CD8-positive, alpha-beta memory T cell (primary cell): ENCODE measurements around the gene FGF3. TPM values are rescaled to one million over a fixed set of nuclear protein-coding genes. Genes with fewer than 3 reads are reported as not detected.

Experiments used
- CTCF ChIA-PET: fragments of 350-600 bp; sonication (Branson Sonifier 250); formaldehyde crosslinking; loops from one replicate; lab custom pipeline; 2021; ENCODE audit warnings: antibody characterized with exemption; lab: Charles Lee
- POLR2A ChIA-PET: fragments of 350-600 bp; sonication (Branson Sonifier 250); formaldehyde crosslinking; loops from one replicate; lab custom pipeline; 2021; ENCODE audit warnings: antibody characterized with exemption; lab: Charles Lee
- DNase-seq, 5 donors: peaks; one replicate each; pipeline versions ENCODE4 v3.0.0 to v3.0.0-alpha.2; 2020 to 2022; ENCODE audit warnings: mixed read lengths in 1 of 5
- H3K27ac ChIP-seq: one replicate; pipeline ENCODE4 v1.7.0; 2013; ENCODE audit warnings: low read depth, mild to moderate bottlenecking, low read length, moderate library complexity
- H3K27me3 ChIP-seq: 2 replicates; pipeline ENCODE4 v1.7.0; 2013; ENCODE audit warnings: low read length, mild to moderate bottlenecking; ENCODE audit not compliant: insufficient read depth, poor library complexity, severe bottlenecking
- H3K36me3 ChIP-seq: 2 replicates; pipeline ENCODE4 v1.7.0; 2013; ENCODE audit warnings: mild to moderate bottlenecking, low read length, moderate library complexity; ENCODE audit not compliant: insufficient read depth
- H3K4me1 ChIP-seq: 2 replicates; pipeline ENCODE4 v1.7.0; 2013; ENCODE audit warnings: mild to moderate bottlenecking, low read length, moderate library complexity; ENCODE audit not compliant: insufficient read depth
- H3K4me3 ChIP-seq: 2 replicates; pipeline ENCODE4 v1.7.0; 2013; ENCODE audit warnings: mild to moderate bottlenecking, low read length
- H3K9me3 ChIP-seq: 2 replicates; pipeline ENCODE4 v1.7.0; 2013; ENCODE audit warnings: mild to moderate bottlenecking, low read length
- H3K27ac Mint-ChIP-seq, 8 donors: one replicate each; pipeline ENCODE4 v1.8.0; 2020 to 2021; ENCODE audit warnings: mixed read lengths in 8 of 8, mild to moderate bottlenecking in 6 of 8, inconsistent platforms in 3 of 8, moderate library complexity in 3 of 8
- H3K27me3 Mint-ChIP-seq, 2 donors: one replicate each; pipeline ENCODE4 v1.8.0; 2020 to 2021; ENCODE audit warnings: mixed read lengths in 2 of 2, mild to moderate bottlenecking in 1 of 2, moderate library complexity in 1 of 2
- H3K36me3 Mint-ChIP-seq, 3 donors: one replicate each; pipeline ENCODE4 v1.8.0; 2020 to 2021; ENCODE audit warnings: mixed read lengths in 3 of 3, inconsistent platforms in 1 of 3, mild to moderate bottlenecking in 1 of 3
- H3K4me1 Mint-ChIP-seq, 3 donors: one replicate each; pipeline ENCODE4 v1.8.0; 2020 to 2021; ENCODE audit warnings: mixed read lengths in 3 of 3, inconsistent platforms in 1 of 3, mild to moderate bottlenecking in 1 of 3
- H3K4me3 Mint-ChIP-seq, 7 donors: one replicate each; pipeline ENCODE4 v1.8.0; 2020 to 2021; ENCODE audit warnings: mixed read lengths in 7 of 7, mild to moderate bottlenecking in 6 of 7, moderate library complexity in 4 of 7, inconsistent platforms in 2 of 7
- H3K9me3 Mint-ChIP-seq, 5 donors: one replicate each; pipeline ENCODE4 v1.8.0; 2020 to 2022; ENCODE audit warnings: mixed read lengths in 5 of 5, mild to moderate bottlenecking in 3 of 5, moderate library complexity in 2 of 5, inconsistent platforms in 1 of 5
- polyA plus RNA-seq: library from polyadenylated mRNA; unstranded; fragments of 300-500 nt; fragmentation: Illumina TruSeq; gene quantifications from one replicate; pipeline ENCODE4 v1.2.3, GENCODE V29; 2021
- total RNA-seq, 2 experiments: library from RNA; stranded (reverse); gene quantifications; one replicate each; pipeline ENCODE4 v1.2.3, GENCODE V29; 2021

Gene FGF3
- total and polyA plus RNA-seq, 3 experiments from 2014 or later: not detected

DNA sequence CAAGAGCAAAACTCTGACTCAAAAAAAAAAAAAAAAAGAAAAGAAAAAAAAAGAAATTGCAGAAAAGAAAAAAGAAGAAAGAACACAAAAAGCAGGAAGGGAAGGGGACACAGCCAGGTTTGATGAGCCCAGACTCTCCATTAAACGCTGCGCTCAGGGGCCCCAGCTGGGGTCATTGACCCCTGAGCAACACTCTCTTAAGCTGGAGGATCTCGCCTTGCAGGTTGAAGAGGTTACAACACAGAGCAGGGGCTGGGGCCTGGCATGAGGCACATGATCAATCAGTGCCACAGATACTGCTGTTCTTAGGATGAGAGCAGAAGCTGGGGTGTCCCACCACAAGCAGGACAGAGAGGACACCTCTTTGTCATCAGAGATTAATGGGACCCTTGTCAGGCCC is 7.8 kb downstream of the FGF3 start:
- ChIA-PET CTCF (no interaction called here), POLR2A (no interaction called here)
- no peak overlapping the region for H3K27ac ChIP-seq
- no peaks in the 10 kb centered on the region for H3K4me1 ChIP-seq
- DNase-seq: no peak
- H3K9me3 ChIP-seq: no peaks in the 10 kb centered on the region
- Mint-ChIP-seq H3K4me3 (no peak overlapping the region), H3K36me3 (no peaks in the 10 kb centered on the region), H3K27me3 (peaks cover 16 to 31% of the 10 kb centered on the region in 2 donors), H3K27ac (no peak overlapping the region), H3K9me3 (no peaks in the 10 kb centered on the region), H3K4me1 (no peaks in the 10 kb centered on the region)
- no peaks in the 10 kb centered on the region for H3K36me3 ChIP-seq
- no peak overlapping the region for H3K4me3 ChIP-seq
- no peaks in the 10 kb centered on the region for H3K27me3 ChIP-seq

- Histone ChIP-seq H3K4me1 (no peaks in the 10 kb centered on the region), H3K27ac (no peak overlapping the region), H3K27me3 (no peaks in the 10 kb centered on the region), H3K4me3 (no peak overlapping the region), H3K9me3 (no peaks in the 10 kb centered on the region), H3K36me3 (no peaks in the 10 kb centered on the region)
- Mint-ChIP-seq H3K9me3 (no peaks in the 10 kb centered on the region), H3K27ac (no peak overlapping the region), H3K4me1 (no peaks in the 10 kb centered on the region), H3K4me3 (no peak overlapping the region), H3K36me3 (no peaks in the 10 kb centered on the region), H3K27me3 (peaks cover 10 to 25% of the 10 kb centered on the region in 2 donors)
- CTCF ChIA-PET: no interaction called here
- POLR2A ChIA-PET: no interaction called here
- DNase-seq: no peak
These were observed 8.7 kb downstream of the FGF3 start for GRCh38 chr11:69810289-69811118.

DNA sequence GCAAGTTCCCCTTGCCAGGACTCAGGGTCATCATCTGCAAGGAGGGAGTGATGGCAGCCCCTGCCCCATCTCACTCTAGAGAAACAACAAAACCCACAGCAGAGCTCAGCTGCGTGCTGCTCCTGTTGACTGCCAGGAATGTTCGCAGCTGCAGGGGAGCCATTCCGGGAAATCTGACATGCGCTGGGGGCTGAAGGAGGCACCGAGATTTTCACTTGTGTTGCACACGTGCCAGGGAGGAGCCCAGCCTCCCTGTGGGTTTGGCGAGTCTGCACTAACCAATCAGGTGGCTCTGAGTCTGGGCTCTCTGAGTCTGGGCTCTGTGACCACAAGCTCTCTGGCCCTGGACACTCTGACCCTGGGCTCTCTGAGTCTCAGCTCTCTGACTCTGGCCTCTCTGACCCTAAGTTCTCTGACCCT is 10.5 kb downstream of the FGF3 start:
- Histone ChIP-seq H3K4me1 (no peaks in the 10 kb centered on the region), H3K4me3 (no peak overlapping the region), H3K36me3 (no peaks in the 10 kb centered on the region), H3K27ac (no peak overlapping the region), H3K9me3 (no peaks in the 10 kb centered on the region), H3K27me3 (no peaks in the 10 kb centered on the region)
- ChIA-PET CTCF (no interaction called here), POLR2A (no interaction called here)
- H3K27ac Mint-ChIP-seq: peak overlapping the region in 1 of 8 donors; percentile 63
- H3K4me1 Mint-ChIP-seq: no peaks in the 10 kb centered on the region
- H3K9me3 Mint-ChIP-seq: peaks cover 0 to 2% (median 0%) of the 10 kb centered on the region in 5 donors
- no peaks in the 10 kb centered on the region for H3K36me3 Mint-ChIP-seq
- DNase-seq: no peak
- no peak overlapping the region for H3K4me3 Mint-ChIP-seq
- peaks cover 7 to 18% of the 10 kb centered on the region in 2 donors for H3K27me3 Mint-ChIP-seq

- ChIA-PET POLR2A (no interaction called here), CTCF (no interaction called here)
- H3K27me3 ChIP-seq: no peaks in the 10 kb centered on the region
- H3K4me3 ChIP-seq: no peak overlapping the region
- H3K9me3 ChIP-seq: no peaks in the 10 kb centered on the region
- Mint-ChIP-seq H3K4me1 (no peaks in the 10 kb centered on the region), H3K27ac (no peak overlapping the region), H3K9me3 (peaks cover 0 to 2% (median 0%) of the 10 kb centered on the region in 5 donors), H3K27me3 (peaks cover 5 to 18% of the 10 kb centered on the region in 2 donors), H3K4me3 (no peak overlapping the region), H3K36me3 (no peaks in the 10 kb centered on the region)
- no peaks in the 10 kb centered on the region for H3K4me1 ChIP-seq
- no peak for DNase-seq
- H3K27ac ChIP-seq: no peak overlapping the region
- H3K36me3 ChIP-seq: no peaks in the 10 kb centered on the region
These were observed 12.0 kb downstream of the FGF3 start for GRCh38 chr11:69807106-69807815.

- Histone ChIP-seq H3K27ac (no peak overlapping the region), H3K4me3 (no peak overlapping the region), H3K4me1 (no peaks in the 10 kb centered on the region), H3K36me3 (no peaks in the 10 kb centered on the region), H3K27me3 (no peaks in the 10 kb centered on the region), H3K9me3 (no peaks in the 10 kb centered on the region)
- H3K9me3 Mint-ChIP-seq: peaks cover 0 to 2% (median 0%) of the 10 kb centered on the region in 5 donors
- H3K4me1 Mint-ChIP-seq: no peaks in the 10 kb centered on the region
- ChIA-PET POLR2A (no interaction called here), CTCF (no interaction called here)
- H3K27ac Mint-ChIP-seq: no peak overlapping the region
- peaks cover 5 to 18% of the 10 kb centered on the region in 2 donors for H3K27me3 Mint-ChIP-seq
- H3K36me3 Mint-ChIP-seq: no peaks in the 10 kb centered on the region
- DNase-seq: no peak
- H3K4me3 Mint-ChIP-seq: no peak overlapping the region
These were observed 14.3 kb downstream of the FGF3 start for GRCh38 chr11:69804769-69805508.

- CTCF ChIA-PET: no interaction called here
- Histone ChIP-seq H3K27me3 (no peaks in the 10 kb centered on the region), H3K36me3 (no peaks in the 10 kb centered on the region), H3K27ac (no peak overlapping the region), H3K9me3 (no peaks in the 10 kb centered on the region), H3K4me1 (no peaks in the 10 kb centered on the region), H3K4me3 (no peak overlapping the region)
- DNase-seq: no peak
- H3K9me3 Mint-ChIP-seq: peaks cover 0 to 2% (median 0%) of the 10 kb centered on the region in 5 donors
- no peaks in the 10 kb centered on the region for H3K4me1 Mint-ChIP-seq
- H3K4me3 Mint-ChIP-seq: no peak overlapping the region
- POLR2A ChIA-PET: no interaction called here
- no peak overlapping the region for H3K27ac Mint-ChIP-seq
- H3K27me3 Mint-ChIP-seq: peaks cover 3 to 13% of the 10 kb centered on the region in 2 donors
- H3K36me3 Mint-ChIP-seq: no peaks in the 10 kb centered on the region
These were observed 15.5 kb downstream of the FGF3 start for GRCh38 chr11:69803604-69804218.

- no peak overlapping the region for H3K27ac ChIP-seq
- H3K36me3 Mint-ChIP-seq: no peaks in the 10 kb centered on the region
- H3K27me3 Mint-ChIP-seq: peaks cover 3 to 13% of the 10 kb centered on the region in 2 donors
- DNase-seq: no peak
- H3K4me3 ChIP-seq: no peak overlapping the region
- CTCF ChIA-PET: no interaction called here
- no peak overlapping the region for H3K4me3 Mint-ChIP-seq
- no peaks in the 10 kb centered on the region for H3K4me1 Mint-ChIP-seq
- H3K9me3 ChIP-seq: no peaks in the 10 kb centered on the region
- POLR2A ChIA-PET: no interaction called here
- no peaks in the 10 kb centered on the region for H3K27me3 ChIP-seq
- H3K9me3 Mint-ChIP-seq: peaks cover 0 to 2% (median 0%) of the 10 kb centered on the region in 5 donors
- H3K36me3 ChIP-seq: no peaks in the 10 kb centered on the region
- no peak overlapping the region for H3K27ac Mint-ChIP-seq
- H3K4me1 ChIP-seq: no peaks in the 10 kb centered on the region
These were observed 16.2 kb downstream of the FGF3 start for GRCh38 chr11:69803022-69803421.
